ENCODE measurements around the gene TAB2.

- no peak for TF ChIP-seq CTCF (IDR thresholded peaks at IDR 0.05)
- TF ChIP-seq ESRRA (IDR thresholded peaks at IDR 0.05; ENCODE audit: borderline replicate concordance, low read length), result no peak
- no peak for TF ChIP-seq KDM1A (IDR thresholded peaks at IDR 0.05; ENCODE audit: low read depth)
- no peak for TF ChIP-seq POLR2A (IDR thresholded peaks at IDR 0.05; ENCODE audit: low read length)
- TF ChIP-seq RCOR1 (IDR thresholded peaks at IDR 0.05; ENCODE audit: low read depth, low read length), result no peak
- TF ChIP-seq FOSB (CRISPR knock-in tag; IDR thresholded peaks at IDR 0.05), result no peak
These were observed 39.9 kb upstream of the TAB2 start for GRCh38 chr6:149277621-149278020.
